Activated CD8-positive, alpha-beta memory T cell treated with anti-CD3 and anti-CD28 coated beads, Interleukin-2, amount 50 U/mL, for 24 hours (primary cell): ENCODE measurements around the gene LYRM4.
"Not testable (repeated sequence)": the region's sequence is repeated elsewhere in the genome, so short reads cannot be mapped to it uniquely, and the experiment has no call there.

Source experiments
- DNase-seq: peaks from one replicate; pipeline ENCODE4 v3.0.0-alpha.2; 2020; ENCODE audit errors: extremely low read depth

LYRM4 gene

DNA sequence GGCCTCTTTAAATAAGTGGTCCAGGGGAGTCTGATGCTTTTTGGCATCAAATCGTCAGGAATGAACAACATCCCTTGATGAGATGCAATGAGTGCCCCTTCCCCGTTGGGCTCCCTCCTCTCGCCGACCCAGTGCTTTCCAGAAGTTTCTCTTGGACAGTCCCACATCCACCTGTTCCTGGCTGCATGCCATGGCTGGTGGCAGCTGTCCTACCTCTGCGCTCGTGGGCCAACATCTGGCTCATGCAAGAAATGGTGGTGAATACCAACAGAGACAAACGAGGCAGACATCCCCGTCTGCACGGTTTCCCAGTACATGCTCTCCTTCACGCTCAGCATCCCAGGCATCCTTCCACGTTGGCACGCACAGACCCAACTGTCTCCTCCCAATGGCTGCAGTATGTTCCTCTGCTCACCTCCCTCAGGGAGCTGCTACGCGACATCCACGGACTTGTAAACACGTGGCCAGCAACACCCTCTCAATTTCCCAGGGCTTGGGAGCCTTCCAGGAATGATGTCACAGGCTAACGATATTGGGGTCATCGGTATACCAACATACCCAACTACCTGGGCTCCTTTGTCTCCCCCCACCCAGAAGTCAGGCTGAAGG is 138.1 kb downstream of the LYRM4 start:
- no peak for DNase-seq

DNA sequence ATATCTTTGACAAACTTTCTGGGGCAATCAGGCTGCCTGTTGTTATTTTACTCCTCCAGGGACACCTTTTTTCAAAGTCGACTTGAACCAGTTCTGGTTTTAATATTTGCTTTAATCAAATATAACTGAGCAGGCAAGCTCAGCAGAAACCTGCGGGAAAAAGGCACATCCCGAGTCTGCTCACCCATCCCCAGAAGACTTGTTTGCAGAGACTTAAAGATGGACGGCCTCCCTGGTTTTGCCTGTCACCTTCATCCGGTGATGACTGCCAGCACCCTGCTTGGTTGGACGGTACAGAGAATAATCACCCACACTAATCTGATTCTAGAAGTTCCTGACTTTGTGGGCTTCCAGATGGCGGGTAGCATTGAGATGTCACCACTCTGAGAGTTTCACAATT is 138.8 kb downstream of the LYRM4 start:
- no peak for DNase-seq

DNA sequence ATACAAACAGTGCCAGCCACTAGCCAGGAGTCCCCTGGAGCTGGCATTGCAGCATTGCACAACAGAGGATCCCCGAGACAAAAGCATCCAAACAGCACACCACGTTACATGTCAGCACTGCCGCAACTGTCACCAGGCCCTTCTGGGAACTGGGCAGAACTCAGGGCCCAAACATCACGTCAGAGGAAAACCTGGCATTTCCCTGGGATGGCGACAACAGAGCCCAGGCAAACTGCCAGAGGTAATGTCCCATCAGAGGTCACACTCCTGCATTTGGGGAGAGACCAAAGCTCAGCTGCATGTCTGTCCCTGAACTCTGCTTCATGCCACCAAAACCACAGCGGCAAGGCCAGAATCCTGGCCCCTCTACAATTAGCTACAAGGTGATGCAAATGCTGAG is 139.3 kb downstream of the LYRM4 start:
- DNase-seq = no peak

DNA sequence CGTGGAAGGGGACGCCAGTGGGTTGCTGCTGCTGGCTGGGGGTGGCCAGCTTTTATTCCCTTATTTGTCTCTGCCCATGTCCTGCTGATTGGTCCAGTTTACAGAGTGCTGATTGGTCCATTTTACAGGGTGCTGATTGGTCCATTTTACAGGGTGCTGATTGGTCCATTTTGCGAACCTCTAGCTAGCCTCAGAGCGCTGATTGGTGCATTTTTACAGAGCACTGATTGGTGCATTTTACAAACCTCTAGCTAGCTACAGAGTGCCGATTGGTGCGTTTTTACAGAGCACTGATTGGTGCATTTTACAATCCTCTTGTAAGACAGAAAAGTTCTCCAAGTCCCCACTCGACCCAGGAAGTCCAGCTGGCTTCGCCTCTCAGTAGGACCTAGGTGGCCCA is 140.2 kb downstream of the LYRM4 start:
- not testable (repeated sequence) for DNase-seq

DNA sequence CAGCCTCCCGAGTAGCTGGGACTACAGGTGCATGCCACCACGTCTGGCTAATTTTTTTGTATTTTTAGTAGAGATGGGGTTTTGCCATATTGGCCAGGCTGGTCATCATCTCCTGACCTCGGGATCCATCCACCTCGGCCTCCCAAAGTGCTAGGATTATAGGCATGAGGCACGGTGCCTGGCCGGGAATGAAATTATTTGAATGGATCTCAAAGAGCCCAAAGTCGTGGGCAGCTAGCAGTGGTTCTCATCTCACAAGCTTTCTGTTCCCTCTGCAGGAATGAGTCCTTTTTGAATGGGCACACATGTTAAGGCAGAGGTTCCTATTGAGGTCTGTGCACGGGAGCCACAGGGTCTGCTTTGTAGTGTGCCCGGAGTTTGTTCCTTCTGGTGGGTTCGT is 140.7 kb downstream of the LYRM4 start:
- DNase-seq = no peak

DNA sequence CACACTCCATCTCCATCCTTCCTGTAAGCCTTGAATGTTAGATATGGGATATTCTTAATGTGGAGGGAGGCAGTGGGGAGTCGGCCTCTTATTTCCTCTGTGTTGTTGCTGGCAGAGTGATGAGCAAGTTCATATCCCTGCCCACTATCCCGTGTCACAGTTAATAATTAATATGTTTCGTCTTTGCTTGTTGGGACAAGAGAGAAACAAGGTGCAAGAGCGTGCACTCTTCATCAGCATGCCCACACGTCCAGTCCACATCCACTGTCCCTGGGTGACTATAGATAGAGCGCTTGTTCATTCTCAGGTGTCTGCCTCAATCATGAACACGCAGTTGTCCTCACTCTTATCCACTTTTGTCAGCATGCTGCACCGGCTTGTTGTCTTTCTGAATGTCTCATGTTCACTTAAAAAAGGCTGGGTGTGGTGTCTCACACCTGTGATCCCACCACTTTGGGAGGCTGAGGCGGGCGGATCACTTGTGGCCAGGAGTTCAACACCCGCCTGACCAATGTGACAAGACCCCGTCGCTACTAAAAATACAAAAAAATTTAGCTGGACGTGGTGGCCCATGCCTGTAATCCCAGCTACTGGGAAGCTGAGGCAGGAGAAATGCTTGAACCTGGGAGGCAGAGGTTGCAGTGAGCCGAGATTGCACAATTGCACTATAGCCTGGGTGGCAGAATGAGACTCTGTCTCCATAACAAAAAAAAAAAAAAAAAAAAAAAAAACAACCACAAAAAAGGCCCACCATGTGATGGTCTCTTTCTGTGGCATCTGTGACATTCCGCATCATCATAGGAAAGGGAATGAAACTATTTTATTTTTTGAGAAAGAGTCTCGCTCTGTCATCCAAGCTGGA is 141.4 kb downstream of the LYRM4 start:
- DNase-seq = no peak

DNA sequence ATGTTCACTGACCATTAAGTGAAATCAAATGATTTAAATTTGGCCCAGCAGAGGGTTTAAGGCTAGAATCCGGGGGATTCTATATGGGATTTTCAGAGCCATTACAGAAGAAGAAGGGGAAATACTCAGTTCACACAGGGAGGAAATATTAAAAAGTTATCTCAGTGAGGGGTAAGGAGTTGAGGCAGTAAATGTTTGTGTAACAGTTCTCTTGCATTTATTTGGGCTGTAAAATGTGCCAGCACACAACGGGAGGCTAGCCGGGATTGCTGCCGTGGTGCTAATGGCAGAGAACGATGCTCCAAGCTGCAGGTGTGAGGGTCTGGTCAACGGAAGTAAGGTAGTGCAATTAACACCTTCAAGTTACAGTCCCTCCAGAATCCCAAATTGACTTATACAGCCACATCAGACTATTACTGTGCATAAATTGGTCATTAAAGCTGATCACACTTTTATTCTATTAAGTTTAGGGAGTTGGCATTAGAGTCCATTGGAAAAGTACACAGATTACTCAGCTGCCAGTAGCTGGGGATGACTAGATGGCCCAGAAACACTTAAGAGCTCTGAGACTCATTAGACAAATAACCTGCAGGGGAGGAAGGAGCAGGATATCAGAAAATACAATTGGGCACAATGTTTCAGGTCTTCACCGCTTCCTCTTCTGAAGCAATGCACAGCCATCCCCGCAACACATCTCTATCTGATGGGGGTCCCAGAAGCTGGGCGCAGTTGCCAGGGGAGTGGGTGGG is 144.3 kb downstream of the LYRM4 start:
- no peak for DNase-seq

DNA sequence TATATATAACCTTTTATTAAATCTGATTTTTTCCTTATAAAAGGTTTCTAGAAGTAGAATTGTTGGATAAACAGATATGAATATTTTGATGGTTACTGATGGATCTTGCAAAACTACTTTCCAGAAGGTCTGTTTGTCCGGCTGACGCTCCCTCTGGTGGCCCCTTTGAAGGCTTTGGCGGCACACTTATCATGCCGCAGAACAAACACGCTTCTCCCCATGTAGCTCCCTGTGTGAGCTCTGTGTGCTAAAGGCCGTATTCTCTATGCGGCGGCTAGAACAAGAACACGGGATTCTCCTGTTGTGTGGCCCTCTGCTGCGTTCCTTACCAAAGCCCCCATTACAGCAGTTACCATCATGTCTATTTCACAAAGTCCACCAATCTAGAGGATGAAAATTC is 145.6 kb downstream of the LYRM4 start:
- DNase-seq = no peak

DNA sequence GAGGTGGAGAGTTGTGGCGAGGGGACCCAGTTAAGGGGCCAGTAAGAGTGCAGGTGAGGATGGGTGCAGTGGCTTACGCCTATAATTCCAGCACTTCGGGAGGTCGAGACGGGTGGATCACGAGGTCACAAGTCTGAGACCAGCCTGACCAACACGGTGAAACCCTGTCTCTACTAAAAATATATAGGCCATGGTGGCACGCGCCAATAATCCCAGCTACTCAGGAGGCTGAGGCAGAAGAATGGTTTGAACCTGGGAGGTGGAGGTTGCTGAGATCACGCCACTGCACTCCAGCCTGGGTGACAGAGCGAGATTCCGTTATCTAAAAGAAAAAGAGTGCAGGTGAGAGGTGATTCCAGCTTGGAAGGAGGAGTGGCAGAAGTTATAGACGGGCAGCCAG is 147.7 kb downstream of the LYRM4 start:
- no peak for DNase-seq

DNA sequence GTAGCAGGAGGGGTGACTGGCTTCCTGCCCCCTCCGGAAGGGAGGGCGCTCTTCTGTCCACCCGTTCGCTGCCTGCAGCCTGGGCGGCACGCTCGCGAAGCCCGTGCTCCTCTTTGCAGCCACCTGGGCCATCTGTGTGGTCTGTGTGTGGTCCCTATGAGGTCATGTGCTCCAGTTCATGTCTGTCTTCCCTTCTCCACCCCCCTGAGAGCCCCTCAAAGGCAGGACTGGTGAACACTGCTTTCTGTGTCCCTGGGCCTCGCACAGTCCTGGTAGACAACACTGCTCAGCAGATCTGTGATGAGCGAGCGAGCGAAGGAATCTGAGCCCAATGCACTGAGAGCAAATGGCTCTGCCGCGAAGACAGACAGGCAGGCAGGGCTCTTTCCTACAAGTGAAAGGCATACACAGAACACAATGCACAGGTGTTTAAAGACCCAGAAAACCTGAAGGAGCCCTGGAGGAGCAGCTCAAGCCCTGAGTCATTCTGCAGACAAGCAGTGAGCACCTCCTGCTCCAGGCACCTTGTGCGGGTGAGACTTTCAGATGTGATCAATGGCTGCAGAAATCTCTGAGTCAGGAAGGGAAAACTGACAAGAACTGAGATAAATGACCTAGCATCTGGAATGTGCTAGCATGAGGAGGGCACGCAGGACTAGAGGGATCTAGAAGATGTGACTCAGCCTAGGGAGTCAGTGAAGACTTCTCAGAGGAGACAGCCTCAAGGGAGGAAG is 148.5 kb downstream of the LYRM4 start:
- no peak for DNase-seq

DNA sequence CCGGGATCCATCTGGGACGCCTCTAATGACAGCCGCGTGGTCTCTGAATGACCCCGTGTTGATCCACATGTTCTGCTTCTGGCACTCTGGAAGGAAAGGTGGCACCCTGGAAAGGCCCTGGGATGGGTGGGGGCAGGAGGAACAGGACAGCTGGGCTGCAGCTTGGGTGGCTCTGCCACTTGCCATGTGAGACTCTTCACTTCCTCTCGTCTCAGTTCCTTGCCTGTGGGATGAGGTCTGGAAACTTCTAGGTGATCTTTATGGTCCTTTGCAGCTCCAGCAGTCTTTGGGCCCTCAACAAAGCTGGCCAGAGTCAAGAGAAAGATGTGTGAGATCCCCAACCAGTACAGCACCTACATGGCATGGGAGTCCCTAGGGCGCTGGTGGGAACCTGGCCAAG is 149.1 kb downstream of the LYRM4 start:
- no peak for DNase-seq

DNA sequence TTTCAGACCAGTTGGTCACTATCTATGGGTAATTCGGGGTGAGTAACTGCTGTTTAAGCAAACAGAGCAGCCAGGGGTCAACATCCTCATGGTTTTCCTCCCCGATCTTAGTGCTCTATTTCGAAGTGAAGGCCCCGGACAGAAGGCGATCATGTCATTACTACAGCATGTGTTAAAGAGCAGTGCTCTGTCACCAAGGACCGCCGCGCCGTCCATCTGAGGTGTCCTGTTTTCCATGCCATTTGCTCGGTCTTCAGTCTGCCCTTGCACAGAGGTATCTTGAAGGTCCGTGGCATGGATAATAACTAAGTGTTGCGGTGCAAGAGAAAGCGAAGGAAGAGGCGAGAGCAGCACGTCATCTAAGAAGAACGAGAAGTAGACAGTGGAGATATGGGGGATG is 150.5 kb downstream of the LYRM4 start:
- no peak for DNase-seq

DNA sequence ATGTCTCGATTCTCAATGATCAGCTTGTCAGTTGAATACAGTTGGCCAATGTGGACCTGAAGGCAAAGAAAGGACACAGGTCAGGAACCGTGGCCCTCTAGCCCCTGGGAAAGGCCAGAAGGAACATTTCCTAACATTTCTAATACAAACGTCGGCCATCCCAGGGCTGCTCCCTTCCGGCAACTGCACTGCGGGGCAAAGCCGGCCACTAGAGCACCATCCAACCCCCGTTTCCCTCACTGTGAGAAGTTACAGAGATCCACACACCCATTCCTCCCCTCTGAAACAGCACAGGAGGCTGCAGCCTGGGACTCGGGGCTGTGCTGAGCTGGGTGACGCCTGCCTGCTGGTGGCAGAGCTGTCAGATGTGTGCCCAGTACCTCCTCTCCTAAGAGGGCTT is 151.3 kb downstream of the LYRM4 start:
- no peak for DNase-seq

DNA sequence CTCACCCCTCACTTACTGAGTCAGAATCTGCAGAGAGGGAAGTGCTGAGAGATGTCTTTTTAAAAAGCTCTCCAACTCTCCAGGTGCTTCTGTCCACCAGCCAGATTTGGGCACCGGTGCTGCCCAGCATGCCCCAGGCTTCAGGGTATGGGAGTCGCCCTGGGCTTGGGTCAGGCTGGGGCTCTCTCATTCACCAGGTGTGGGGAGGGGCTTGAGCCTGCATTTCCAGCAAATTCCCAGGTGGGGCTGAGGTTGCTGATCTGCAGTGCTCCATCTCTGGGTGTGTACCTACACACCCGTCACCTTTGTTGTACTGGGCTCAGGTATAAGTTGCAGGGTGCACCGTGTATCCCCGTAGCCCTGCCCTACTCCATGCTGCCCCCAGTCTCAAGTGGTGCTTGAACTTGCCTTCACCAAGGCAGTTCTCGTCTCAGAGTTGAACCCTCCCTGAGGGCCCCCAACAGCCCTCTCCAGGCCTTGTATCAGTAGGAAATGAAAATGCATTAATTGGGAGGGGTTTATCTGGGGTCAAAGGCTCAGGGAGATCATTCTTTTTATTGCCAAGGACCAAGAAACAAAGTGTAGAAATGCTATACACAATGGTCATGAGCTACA is 152.1 kb downstream of the LYRM4 start:
- no peak for DNase-seq

DNA sequence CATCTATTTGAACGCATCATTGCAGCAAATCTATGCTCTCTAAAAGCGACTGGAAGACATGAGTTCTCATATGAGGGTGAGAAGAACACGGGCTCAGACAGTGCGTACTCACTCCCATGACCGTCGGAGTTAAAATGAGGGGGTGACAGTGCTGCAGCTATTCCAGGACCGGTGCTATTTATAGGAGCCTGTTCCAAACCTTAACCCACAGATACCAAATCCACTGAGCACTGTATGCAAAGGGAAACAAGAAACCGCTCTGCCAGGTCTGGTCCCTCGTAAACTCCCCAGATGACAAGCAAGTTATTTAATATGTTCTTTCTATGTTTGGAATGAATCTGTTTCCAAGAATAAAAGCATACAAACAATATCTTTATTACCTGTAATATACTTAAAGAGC is 152.7 kb downstream of the LYRM4 start:
- DNase-seq = no peak

DNA sequence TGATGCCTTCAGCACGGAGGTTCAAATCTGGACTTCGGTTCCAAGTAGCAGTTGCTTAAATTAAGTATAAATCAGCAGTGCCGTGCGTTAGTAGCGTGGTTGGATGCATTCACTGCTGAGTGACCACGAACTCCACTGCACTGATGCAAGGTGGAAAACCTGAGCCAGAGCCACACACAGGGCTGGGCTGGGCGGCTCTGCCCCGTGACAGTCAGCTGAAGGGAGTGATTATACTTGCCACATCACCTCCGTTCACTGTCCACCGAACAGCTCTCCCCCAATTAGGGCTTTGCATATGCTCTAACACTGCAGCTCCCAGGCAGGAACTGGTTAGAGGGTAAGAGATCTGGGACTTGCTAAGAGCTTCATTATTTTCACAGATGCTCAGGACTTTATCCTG is 153.4 kb downstream of the LYRM4 start:
- DNase-seq = no peak

DNA sequence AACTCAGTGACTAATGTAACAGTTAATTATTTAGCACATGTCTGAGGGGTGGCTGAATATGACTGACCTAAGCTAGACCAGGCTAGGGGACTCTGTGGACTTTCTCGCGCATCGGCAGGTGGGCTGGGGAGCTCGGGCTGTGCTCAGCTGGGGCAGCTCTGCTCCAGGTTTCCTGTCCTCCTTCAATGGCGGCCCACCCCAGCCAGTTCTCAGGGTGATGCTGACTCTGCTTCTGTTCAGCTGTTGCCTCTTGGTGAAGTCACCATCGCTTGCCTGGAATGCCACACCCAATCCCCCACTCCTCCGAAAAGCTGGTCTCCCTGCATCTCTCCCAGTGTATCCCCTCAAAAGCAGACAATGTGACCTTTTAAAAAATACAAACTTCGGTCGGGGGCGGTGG is 155.6 kb downstream of the LYRM4 start:
- no peak for DNase-seq

DNA sequence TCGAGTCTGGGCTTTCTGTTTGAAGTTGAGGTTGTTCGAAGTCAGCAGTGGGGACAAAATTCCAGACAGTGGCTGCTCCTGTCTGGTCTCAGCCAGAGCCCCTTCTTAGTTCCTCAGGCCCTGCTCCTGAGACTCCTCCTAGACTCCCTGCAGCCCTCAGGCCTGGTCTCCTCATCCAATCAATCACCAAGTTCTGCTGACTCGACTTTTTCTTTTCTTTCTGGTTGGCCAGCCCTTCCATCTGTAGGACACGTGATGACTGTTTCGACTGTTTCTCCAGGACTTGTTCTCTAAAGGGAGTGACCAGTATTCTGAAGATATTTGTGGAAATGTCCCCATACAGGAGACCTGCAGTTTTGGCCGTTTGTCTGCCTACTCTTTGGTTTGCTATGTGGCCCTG is 156.1 kb downstream of the LYRM4 start:
- no peak for DNase-seq

DNA sequence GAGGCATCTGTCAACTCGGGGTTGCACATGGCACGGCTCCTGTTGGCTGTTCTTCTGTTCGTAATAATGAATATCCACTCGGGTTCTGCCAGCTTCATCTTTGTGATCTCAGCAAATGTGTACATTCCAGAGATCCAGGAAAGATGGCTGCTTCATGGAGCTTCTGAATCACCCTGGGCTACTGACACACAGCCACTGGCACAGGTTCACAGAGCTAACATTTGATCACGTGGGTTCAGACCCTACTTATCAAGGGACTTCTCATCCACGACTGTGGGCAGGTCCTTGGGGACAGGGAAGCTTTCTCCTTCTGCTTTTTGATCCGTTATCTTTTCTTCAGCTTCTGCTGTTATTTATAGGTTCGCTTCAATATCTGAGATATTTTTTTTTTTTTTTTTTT is 157.5 kb downstream of the LYRM4 start:
- DNase-seq = no peak

DNA sequence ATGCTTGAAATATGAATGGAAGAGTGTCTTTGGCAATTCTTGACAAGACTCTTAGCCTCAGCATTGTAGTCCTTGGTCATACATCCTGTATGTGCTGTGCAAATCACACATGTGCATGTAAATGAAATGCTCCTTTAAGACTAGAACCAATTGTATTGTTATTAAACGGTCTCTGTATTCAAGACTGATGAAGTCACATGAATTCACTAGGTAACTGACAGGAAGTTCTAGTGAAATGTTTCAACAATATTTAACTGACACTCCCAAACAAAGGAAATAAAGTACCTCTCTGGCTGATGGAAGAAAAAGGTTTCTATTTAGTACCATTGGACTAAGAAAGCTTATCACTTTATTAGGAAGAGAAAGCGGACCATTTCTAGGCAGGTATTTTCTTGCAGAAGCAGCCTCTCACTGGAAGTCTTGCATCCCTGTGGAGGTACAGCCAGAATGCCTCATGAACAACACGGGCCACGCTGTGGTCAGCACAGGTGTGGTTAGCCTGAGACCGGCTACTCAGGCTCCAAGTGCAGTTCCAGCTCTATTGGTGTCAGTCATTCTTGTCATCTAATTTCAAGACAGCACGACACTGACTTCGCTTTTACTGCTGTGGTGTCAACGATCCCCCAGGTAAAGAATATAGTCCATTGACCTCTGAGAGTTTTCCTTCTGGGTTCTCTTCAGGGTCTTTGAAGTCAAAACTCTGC is 158.3 kb downstream of the LYRM4 start:
- no peak for DNase-seq

DNA sequence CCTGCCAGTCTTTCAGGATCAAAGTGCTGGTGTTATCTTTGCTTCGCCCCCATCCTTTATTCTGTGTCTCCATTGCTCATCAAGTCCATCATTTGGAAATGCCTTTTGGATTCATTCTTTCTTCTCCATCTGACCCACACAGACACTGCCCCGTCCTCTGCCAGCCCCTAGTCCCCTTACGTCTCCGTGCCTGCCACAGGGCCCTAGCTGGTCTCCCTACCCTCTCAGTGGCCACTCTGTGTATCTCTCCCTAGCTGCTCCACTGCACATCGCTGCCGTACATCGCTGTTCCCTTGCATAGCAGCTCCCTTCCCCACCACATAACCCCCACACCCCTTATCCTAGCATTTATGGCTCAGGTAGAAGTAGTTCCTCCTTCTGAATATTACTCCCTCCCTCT is 159.9 kb downstream of the LYRM4 start:
- DNase-seq = no peak
